Measurements from ENCODE around the gene AFF3.

Gene AFF3

GRCh38 chr2:99861376-99861760 lies 281.0 kb downstream of the AFF3 start:
- DNase-seq (ENCODE audit: low read depth, low spot score) = peak; percentile 51
- no peak overlapping the region for H3K4me3 ChIP-seq (ENCODE audit: low read length)

GRCh38 chr2:99860720-99861375 lies 281.5 kb downstream of the AFF3 start:
- no peak for DNase-seq (ENCODE audit: low read depth, low spot score)
- no peak overlapping the region for H3K4me3 ChIP-seq (ENCODE audit: low read length)

GRCh38 chr2:99858951-99859596 lies 283.3 kb downstream of the AFF3 start:
- no peak for DNase-seq (ENCODE audit: low read depth, low spot score)
- no peak overlapping the region for H3K4me3 ChIP-seq (ENCODE audit: low read length)

- DNase-seq (ENCODE audit: low read depth, low spot score) = no peak
- no peak overlapping the region for H3K4me3 ChIP-seq (ENCODE audit: low read length)
Observed at GRCh38 chr2:99857867-99858444, 284.4 kb downstream of the AFF3 start.

GRCh38 chr2:99857372-99857771 lies 285.0 kb downstream of the AFF3 start:
- DNase-seq (ENCODE audit: low read depth, low spot score) = no peak
- H3K4me3 ChIP-seq (ENCODE audit: low read length) = no peak overlapping the region

GRCh38 chr2:99856119-99856518 lies 286.3 kb downstream of the AFF3 start:
- no peak for DNase-seq (ENCODE audit: low read depth, low spot score)
- no peak overlapping the region for H3K4me3 ChIP-seq (ENCODE audit: low read length)

- no peak for DNase-seq (ENCODE audit: low read depth, low spot score)
- no peak overlapping the region for H3K4me3 ChIP-seq (ENCODE audit: low read length)
Observed at GRCh38 chr2:99854236-99854852, 288.0 kb downstream of the AFF3 start.

- no peak overlapping the region for H3K4me3 ChIP-seq (ENCODE audit: low read length)
- DNase-seq (ENCODE audit: low read depth, low spot score) = no peak
Observed at GRCh38 chr2:99852956-99853355, 289.4 kb downstream of the AFF3 start.

GRCh38 chr2:99852376-99852934 lies 289.9 kb downstream of the AFF3 start:
- H3K4me3 ChIP-seq (ENCODE audit: low read length) = no peak overlapping the region
- no peak for DNase-seq (ENCODE audit: low read depth, low spot score)

GRCh38 chr2:99851811-99852210 lies 290.6 kb downstream of the AFF3 start:
- no peak for DNase-seq (ENCODE audit: low read depth, low spot score)

GRCh38 chr2:99851089-99851488 lies 291.3 kb downstream of the AFF3 start:
- DNase-seq (ENCODE audit: low read depth, low spot score) = no peak
- H3K4me3 ChIP-seq (ENCODE audit: low read length) = no peak overlapping the region

More at GRCh38 chr2:99851811-99852210, 290.6 kb downstream of the AFF3 start:
- no peak overlapping the region for H3K4me3 ChIP-seq (ENCODE audit: low read length)

GRCh38 chr2:99850084-99850710 lies 292.2 kb downstream of the AFF3 start:
- DNase-seq (ENCODE audit: low read depth, low spot score) = no peak
- H3K4me3 ChIP-seq (ENCODE audit: low read length) = no peak overlapping the region

GRCh38 chr2:99846462-99847107 lies 295.8 kb downstream of the AFF3 start:
- no peak overlapping the region for H3K4me3 ChIP-seq (ENCODE audit: low read length)
- DNase-seq (ENCODE audit: low read depth, low spot score) = no peak

GRCh38 chr2:99845296-99845695 lies 297.1 kb downstream of the AFF3 start:
- no peak for DNase-seq (ENCODE audit: low read depth, low spot score)

GRCh38 chr2:99842451-99842850 lies 299.9 kb downstream of the AFF3 start:
- no peak for DNase-seq (ENCODE audit: low read depth, low spot score)
- H3K4me3 ChIP-seq (ENCODE audit: low read length) = no peak overlapping the region

More at GRCh38 chr2:99845296-99845695, 297.1 kb downstream of the AFF3 start:
- H3K4me3 ChIP-seq (ENCODE audit: low read length) = no peak overlapping the region

- DNase-seq (ENCODE audit: low read depth, low spot score) = no peak
- no peak overlapping the region for H3K4me3 ChIP-seq (ENCODE audit: low read length)
Observed at GRCh38 chr2:99841749-99842148, 300.6 kb downstream of the AFF3 start.

GRCh38 chr2:99840831-99841230 lies 301.6 kb downstream of the AFF3 start:
- no peak overlapping the region for H3K4me3 ChIP-seq (ENCODE audit: low read length)
- DNase-seq (ENCODE audit: low read depth, low spot score) = no peak

- peak; percentile 84 for DNase-seq (ENCODE audit: low read depth, low spot score)
Observed at GRCh38 chr2:99836690-99837605, 305.4 kb downstream of the AFF3 start.

More at GRCh38 chr2:99836690-99837605, 305.4 kb downstream of the AFF3 start:
- H3K4me3 ChIP-seq (ENCODE audit: low read length) = no peak overlapping the region
